GM15510 (cell line): ENCODE results near the gene TRIO.

Source experiments
- POLR2A ChIP-seq: IDR thresholded peaks from 3 replicates; pipeline ENCODE4 v1.6.1; 2011; ENCODE audit warnings: borderline replicate concordance; ENCODE audit not compliant: insufficient read length; ENCODE audit errors: extremely low read depth

The TRIO gene

DNA sequence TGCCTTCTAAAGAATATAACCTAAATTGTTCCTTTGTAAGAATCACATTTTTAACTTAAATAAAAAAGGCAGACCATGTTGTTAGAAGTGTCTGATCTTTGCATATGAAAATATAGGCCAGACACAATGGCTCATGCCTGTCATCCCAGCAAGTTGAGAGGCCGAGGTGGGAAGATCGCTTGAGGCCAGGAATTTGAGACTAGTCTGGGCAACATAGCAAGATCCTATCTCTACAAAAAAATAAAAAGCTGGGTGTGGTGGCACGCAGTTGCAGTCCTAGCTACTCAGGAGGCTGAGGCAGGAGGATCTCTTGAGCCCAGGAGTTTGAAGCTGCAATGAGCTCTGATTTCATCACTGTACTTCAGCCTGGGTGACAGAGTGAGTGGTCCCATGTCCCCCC lies 37.3 kb downstream of the TRIO start:
- no peak for TF ChIP-seq POLR2A

DNA sequence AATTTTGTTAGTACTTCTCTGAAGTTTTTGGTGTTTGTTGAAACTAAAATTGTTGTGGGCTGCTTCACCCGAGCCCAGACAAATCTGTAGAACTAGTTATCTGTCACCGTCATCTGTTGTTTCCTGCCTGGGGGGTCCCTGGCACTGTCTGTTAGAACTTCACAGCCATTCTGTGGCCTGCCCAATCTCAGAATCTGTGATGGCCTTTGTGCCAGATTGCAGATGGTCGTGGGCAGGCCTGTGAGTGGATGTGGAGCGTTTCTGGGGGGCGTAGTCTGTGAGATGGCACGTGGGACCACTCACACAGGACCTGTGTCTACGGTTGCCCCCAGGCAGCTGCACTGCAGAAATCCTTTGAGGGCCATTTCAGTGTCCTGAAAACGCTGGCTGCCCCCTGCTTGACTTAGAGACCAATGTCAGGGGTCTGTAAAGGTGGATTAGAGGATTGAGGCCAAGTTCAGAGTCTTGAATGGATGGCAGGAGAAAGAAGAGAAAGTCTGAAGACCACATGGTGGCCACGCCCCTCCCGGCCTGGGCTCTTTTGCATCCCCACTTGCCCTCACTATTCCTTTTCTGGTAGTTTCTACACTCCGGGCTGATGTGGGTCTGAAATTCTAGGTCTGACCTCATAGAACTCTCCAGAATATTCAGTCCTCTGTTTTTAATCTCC lies 38.3 kb downstream of the TRIO start:
- TF ChIP-seq POLR2A: no peak

DNA sequence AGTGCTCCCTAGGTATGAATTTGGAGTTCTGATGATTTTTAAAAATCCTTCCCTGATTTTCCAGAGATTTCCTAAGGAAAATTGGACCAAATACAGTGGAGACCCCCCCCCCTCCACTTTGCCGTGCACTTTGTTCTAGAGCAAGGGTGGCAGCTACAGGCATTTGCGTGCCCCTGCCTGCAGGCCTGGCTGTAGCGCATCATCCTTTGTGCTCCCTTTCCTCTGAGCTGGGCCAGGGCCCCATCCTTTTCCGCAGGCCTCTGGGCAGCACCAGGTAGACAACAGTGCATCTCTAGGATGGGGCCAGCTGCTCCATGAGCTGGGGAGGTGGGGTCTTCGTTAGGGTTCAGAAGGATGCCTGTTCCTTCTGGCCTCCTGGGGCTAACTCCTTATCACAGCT lies 39.6 kb downstream of the TRIO start:
- no peak for TF ChIP-seq POLR2A

DNA sequence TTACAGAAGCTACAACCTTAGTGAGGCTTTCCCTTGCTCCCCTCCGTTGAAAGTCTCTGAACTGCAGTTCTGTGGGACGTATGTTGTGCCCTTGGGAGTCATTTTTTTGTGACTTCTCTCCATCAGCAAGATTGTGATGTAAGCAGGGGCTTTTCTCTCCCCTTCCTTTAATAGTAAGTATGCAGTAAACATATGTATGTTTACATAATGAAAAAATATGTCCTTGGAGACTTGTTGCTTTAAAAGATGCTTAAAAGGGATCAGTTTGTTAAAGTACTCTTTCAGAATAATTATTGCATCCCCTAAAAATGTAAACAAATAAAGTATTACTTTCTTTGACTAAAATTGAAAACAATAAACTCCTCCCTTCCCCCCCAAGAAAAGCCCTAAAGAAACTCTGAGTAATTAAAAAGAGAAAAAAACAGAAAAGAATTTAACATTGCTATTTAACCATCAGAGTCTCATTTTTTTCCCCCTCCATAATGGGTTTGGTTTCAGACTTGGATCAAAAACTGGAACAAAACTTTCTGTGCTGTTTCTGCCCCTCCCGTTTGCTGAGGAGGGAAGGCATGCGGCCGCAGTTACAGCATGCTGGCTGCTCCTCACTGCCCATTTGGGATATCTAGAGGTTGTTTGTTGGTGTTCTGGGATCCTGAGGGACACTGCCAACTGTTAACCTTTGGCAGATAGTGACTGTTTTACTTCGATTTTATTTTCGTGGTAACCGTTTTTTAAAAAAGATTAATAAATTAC lies 40.2 kb downstream of the TRIO start:
- no peak for TF ChIP-seq POLR2A

DNA sequence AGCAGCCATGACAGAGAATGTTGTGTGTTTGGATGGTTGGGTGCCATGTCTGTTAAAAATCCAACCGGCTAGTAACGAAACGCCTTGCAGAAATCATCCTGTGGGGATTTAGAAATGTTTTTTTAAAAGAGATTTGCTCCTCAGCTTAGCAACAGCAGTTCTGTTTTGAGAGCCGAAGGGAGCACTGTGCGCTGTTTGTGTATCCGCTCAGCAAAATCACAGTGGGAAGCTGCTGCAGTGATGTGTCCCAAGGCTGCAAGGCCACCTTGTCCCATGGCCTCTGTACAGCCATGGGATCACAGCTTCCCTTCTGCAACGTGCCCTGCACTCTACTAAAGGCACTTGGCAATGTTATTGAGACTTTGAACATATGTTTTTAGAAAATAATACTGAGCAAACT lies 40.9 kb downstream of the TRIO start:
- TF ChIP-seq POLR2A: no peak

DNA sequence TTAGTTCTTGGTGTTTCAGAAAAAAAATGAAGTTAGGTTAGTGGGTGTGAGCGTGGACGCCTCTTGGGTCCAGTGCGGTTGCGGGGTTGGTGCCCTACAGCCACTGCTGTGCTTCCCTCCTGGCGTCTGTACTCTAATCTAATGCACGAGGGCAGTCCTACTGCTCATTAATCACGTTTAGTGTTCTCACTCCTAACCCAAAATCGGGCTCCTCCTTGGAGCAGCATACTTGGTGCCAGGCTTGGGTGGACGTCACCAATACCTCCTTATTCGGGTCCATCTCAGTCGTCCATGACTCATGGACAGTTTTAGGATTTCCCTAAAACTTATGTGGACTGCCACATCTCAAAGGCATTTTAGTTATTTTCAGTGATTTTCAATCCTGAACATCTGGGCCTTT lies 41.6 kb downstream of the TRIO start:
- no peak for TF ChIP-seq POLR2A

DNA sequence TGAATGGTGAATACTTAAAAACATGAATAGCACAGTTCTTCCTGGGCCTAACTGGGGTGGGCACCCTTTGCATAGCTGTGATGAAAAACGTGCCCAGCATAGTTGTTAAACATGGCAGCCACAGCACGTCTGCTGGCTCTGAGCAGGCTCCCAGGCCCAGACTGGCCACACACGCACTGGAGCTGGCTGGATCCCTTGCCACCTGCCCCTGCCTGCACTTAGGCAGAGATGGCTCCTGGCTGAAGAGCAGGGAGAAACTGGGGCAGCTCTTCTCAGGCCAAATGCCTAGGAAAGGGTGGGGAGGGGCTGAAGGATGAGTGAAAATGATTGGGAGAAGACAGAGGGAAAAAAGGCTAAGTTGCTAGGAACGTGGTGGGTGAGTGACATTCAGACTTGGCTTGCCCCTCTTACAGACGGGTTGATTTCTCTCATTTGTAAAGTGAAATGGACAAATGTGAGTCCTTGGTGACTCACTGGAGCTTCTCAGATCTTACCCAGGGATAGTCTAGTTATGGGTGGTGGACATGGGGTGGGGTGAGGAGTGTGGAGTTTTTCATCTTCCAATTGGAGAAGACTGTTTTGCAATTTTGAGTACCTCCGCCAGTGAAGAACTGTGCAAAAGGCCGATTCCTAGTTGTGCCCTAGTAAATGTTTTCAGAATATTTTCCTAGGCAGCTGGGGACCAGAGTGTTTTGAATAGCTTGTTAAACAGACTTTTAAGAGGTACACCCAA lies 42.4 kb downstream of the TRIO start:
- no peak for TF ChIP-seq POLR2A

DNA sequence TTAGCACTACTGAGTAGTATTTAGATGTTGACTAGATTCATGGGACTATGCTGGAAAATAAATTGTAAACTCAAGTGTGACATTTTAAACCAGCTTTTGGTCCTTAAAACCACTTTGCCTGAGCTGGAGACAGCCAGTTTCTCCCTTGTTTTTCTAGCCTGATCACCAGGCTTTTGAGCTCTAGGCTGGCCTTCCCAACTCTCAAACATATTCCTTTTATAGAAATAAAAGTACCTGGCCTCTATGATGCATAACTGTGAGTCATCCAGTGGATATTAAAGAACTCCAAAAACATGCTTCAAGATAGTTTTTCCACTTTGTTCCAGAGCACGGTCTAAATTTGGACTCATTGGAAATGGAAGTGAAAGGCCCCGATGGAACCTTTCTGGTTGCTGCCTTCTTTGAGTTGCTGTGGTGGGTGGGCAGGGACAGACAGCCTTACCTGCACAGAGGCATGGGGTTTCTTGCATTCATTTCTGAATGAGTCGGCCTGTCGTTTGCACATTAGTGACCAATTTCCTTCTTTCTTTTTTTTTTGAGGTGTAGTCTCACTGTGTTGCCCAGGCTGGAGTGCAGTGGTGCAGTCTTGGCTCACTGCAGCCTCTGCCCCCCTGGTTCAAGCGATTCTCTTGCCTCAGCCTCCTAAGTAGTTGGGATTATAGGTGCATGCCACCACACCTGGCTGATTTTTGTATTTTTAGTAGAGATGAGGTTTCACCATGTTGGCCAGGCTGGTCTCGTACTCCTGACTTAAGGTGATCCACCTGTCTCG lies 43.1 kb downstream of the TRIO start:
- no peak for TF ChIP-seq POLR2A

DNA sequence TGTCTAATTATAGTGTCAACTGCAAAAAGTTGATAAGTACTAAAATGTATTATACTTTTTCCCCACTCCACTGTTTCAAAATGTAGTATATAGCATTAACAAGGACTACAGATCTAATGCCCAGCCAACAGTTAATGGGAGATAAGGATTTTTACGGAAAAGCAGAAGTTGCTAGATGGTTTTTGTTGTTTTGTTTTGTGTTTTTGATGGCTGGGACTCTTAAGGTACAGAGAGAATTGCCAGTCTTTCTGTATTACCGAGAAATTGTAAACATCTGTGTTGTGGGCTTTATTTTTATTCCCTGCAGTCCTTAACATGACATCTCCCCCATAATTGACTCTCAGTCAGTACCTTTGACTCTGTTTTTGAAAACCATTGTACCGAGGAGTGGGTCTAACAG lies 44.0 kb downstream of the TRIO start:
- TF ChIP-seq POLR2A: no peak

DNA sequence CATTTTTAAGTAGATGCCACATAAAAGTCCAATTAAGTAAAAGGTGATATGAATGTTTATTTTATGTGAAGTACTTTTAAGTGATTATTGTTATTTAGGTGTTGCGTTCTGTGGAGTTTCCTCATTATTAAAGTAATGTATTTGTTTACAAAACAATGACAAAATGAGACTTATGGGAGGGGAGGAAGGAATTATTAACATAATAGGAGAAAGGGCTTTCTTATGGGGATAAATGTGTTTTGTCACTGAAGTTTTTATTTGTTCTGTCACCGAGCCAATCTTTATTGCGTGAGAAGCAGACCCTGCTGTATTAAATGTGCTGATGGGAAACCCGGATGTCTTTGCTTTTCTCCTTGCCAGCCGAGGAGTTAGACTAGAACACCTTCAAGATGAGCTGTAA lies 44.5 kb downstream of the TRIO start:
- TF ChIP-seq POLR2A: no peak

DNA sequence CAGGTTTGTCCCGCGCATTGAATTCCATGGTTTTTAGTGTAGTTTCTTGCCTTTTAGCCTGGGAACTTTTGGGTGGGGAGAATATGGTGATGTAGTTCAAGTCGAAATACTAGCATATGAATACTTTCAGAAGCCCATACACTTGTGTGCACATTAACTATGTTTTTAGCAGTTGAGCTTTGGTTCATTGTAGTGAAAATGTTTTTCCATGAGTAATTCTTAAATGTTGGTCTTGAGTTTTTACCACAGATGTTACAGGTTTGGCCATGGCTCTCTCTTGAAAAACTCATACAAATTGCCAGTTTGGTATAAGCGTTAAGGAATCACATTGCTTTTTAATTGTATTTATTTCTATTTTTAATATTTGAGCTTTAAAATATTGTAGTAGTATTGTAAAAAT lies 45.6 kb downstream of the TRIO start:
- no peak for TF ChIP-seq POLR2A

DNA sequence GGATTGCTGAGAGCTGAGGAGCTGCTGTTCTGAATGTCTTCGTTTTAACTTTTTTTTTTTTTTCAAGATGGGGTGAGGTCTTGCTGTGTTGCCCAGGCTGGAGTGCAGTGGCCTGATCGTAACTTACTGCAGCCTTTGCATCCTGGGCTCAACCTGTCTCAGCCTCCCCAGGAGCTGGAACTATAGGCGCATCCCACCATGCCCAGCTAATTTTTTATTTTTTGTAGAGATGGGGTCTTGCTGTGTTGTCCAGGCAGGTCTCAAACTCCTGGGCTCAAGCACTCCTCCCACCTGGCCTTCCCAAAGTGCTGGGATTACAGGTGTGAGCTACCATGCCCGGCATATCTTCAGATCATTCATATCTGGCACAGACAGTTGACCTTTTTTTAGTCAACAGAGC lies 46.5 kb downstream of the TRIO start:
- TF ChIP-seq POLR2A: no peak

DNA sequence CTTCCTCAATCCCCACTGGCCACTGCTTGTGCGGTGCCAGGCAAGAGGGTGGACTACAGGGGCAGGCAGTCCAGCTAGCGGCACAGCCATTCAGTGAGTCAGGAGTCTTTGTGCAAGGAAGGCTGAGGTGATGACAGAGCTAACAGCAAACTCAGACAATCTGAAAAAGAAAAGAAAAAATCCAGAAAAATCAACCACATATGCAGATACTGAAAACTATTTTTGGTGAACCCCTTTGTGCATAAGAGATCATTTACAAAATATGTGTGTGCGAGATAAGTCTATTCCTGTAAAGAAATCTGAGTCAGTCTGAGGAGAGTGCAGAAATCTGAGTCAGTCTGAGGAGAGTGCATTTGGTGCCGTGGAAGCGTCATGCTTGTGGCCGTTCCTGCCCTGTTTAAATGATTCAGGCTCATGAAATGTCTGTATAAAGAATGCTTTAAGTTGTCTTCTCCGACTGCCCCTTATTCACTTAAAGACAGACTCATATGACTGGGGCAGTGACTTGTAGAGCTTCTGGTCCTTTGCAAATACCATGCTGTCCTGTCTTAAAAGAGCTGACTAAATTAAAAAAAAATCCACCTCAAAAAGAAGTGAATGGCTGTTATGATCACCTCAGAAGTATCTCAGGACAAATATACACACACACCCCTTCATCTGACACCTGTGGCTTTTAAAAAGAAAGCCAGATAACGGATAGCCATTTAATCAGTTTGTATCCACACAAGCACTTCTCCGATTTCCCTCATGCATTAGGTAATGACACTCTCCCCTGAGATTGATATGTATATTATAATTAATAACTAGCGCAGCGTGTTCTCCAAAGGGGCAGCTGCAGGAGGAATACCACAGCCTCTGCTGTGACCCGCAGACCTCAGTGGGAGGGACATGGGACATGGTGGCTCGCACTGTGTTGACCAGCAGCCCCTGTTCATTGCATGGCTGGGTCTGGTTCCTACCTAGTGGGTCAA lies 47.3 kb downstream of the TRIO start:
- no peak for TF ChIP-seq POLR2A

DNA sequence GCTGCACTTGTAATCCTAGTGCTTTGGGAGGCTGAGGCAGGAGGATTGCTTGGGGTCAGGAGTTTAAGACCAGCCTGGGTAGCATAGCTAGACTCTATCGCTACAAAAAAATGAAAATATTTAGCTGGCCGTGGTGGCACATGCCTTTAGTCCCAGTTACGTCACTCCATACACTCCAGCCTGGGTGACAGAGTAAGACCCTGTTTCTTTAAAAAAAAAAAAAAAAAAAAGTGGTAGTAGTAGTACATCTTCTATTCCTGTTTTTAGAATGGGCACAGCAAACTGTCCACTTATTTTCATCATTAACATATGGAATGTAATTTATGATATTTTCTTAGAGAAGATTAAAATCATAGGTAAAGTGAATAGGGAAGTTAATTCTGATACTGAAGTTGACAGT lies 48.2 kb downstream of the TRIO start:
- no peak for TF ChIP-seq POLR2A
